Kasumi-1 (cell line): Measurements from ENCODE around the gene TENM4.

Source experiments
- DNase-seq, 2 experiments: peaks; one replicate each; lab custom pipeline; 2025; lab: John Stamatoyannopoulos, UW

The TENM4 gene

GRCh38 chr11:78935398-78936068 is 505.3 kb downstream of the TENM4 start:
- DNase-seq: no peak

GRCh38 chr11:78933350-78933749 is 507.5 kb downstream of the TENM4 start:
- DNase-seq: no peak

DNA sequence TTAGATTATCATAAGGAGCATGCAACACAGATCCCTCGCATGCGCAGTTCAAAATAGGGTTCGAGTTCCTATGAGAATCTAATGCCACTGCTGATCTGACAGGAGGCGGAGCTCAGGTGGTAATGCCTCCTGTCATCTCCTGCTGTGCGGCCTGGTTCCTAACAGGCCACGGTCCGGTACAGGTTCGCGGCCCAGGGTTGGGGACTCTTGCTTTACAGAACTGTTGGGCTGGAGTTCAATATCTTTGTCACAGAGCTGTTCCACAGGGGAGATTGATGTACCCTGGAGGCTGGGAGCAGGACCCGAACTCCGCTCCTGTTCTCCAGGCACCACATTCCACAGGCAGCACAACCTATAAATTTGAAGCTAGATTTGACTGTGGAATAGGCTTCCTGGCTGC is 508.1 kb downstream of the TENM4 start:
- DNase-seq: no peak

GRCh38 chr11:78931891-78932290 is 508.9 kb downstream of the TENM4 start:
- no peak for DNase-seq

DNA sequence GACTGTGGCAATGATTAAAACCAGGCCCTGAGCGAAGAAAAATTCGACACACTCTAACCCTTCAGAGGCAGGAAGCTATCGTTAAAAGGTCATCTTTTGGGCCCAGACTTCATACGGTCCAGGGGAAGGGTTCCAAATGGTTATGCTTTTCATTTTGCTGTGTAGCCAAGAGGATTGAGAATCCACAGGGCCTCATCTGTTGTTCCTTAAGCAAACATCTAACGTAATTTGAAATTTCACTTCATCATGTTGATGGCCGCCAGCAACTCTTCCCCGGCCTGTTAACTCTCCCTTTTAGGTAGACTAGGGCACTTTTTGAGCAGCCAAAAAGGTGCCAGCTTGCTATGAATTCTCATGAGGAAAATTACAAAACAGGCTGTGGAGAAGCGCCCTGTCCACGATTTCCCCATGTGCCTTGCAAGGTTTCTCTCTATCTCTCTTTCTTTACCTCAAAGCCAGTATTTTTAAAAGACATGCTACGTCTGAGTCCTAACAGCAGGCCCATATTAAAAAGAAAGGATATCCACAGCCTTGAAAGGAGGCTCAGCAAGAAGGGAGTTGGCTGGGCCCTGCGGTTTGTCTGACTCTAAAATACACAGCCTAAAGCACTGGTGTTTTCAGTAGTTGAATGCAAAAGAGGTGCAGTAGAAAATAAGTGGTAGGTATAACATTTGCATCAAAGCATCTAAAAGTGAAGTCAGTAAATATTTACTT is 509.9 kb downstream of the TENM4 start:
- DNase-seq: no peak

GRCh38 chr11:78929906-78930220 is 511.0 kb downstream of the TENM4 start:
- DNase-seq: no peak

- no peak for DNase-seq
These were observed 511.5 kb downstream of the TENM4 start for GRCh38 chr11:78929207-78929905.

DNA sequence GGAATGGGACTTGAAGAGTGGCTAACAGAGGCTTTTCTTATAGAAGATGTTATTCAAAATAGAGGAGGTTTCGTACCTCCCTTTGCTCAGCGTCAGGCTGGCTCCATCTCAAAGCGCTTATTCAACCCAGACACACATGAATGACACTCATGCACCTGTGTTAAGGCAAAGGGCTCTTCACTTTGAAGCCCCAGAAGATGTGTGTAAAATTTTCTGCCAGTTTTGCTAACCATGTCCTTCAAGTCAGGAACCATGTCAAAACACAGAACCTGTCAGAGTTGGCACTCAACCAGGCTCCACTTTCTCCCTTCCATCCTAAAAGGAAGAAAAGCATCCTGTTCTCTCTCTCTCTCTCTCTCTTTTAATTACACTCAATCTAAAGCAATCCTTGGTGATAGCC is 513.3 kb downstream of the TENM4 start:
- no peak for DNase-seq

- DNase-seq: no peak
These were observed 514.0 kb downstream of the TENM4 start for GRCh38 chr11:78926633-78927338.

GRCh38 chr11:78925387-78925786 is 515.4 kb downstream of the TENM4 start:
- DNase-seq: no peak

GRCh38 chr11:78922859-78923625 is 517.8 kb downstream of the TENM4 start:
- DNase-seq: no peak

- no peak for DNase-seq
These were observed 519.3 kb downstream of the TENM4 start for GRCh38 chr11:78921509-78921908.

GRCh38 chr11:78920329-78920728 is 520.5 kb downstream of the TENM4 start:
- no peak for DNase-seq

DNA sequence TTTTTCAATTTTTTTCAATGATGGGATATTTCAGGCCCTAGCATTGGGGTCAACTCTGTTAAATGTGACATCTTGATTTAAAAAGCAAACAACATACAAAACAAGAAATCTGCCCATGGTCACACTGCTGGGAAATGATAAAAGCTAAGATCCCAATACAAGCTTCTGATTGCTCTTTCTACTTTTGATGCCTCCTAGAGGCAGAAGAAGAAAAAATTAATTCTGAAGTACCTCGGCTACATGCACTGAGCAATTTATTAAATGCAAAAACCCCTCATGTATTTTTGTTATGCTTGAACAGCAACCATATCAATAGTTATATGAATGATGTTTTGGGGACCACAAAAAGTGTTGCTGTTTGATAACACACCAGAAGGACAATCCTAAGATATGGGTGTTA is 524.1 kb downstream of the TENM4 start:
- DNase-seq: no peak

- no peak for DNase-seq
These were observed 526.3 kb downstream of the TENM4 start for GRCh38 chr11:78914503-78914902.

DNA sequence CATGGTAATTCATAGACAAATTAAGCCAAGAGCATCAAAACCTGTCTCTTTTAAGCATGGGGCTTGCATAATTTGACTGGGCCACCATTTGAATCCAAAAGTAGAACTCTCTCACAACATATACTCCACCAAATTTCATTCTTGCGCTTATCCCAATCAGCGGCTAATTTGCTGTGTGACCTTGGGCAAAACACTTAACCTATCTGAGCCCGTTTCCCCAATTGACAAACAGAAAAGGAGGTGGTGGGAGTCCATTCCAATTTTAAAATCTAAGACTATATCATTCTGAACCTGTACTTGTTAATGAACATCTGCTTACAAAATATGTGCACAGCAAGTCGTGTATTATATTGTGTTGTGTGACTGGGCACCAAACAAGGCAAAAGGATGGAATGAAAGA is 528.1 kb downstream of the TENM4 start:
- no peak for DNase-seq

DNA sequence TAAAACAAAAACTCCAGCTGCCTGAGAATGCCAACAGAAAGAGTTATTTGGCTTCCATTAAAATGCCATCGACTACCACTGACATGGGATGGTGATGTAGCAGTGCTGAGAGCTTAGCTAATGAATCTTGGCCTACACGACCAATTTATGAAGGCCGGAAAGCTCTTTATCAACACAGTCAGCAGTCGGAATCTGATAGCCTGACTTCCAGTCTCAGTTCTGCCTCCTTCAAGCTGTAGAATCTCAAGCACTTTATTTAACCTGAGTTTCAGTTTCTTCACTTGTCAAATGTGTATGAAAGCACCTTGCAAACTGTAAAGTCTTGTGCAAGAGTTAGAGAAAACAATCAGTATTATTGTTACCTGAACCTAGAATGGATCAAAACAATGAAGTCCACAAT is 530.5 kb downstream of the TENM4 start:
- no peak for DNase-seq

DNA sequence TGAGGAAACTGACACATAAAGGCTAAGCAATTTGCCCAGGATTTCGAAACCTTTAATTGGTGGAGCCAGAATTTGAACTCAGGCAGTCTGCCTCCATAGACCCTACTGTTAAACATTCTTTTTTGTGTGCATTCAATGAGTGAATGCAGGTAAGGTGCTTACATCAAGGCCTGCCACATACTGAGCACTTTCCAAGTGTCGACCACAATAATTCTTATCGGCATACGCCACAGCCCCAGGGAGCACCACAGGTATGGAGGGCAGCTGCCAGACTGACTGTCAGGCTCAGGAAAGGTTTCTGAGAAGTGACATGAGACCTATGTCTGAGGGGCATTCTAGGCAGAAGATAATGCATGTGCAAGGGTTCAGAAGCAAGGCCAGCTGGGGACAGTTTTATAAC is 531.4 kb downstream of the TENM4 start:
- no peak for DNase-seq

DNA sequence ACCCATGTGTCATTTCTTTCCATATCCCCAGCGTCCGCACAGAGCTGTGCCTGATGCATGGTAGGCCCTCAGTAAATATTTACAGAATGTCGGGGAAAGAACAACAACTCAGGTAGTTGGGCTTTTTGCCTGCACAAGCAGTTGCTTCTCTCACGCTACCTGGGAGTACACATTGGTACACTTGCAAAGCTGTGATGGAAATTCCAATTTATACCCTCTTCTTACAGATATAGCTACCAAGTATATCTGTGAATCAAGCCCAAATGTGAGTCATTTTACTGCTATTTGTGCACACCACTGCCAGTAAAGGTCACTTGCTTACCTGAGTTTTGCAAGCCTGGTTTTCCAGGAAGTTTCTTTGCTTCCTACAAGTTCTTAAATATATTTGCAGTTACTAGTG is 533.2 kb downstream of the TENM4 start:
- no peak for DNase-seq

- no peak for DNase-seq
These were observed 534.3 kb downstream of the TENM4 start for GRCh38 chr11:78906566-78906965.

GRCh38 chr11:78905756-78906155 is 535.1 kb downstream of the TENM4 start:
- no peak for DNase-seq
